ENCODE measurements around the gene MRPL36.

Gene MRPL36

GRCh38 chr5:1786621-1787471, 12.8 kb downstream of the MRPL36 start:
- Histone ChIP-seq H3K9me3 (no peaks in the 10 kb centered on the region), H3K4me3 (ENCODE audit: low read depth, low read length) (no peak overlapping the region), H3K4me1 (no peaks in the 10 kb centered on the region), H3K36me3 (no peaks in the 10 kb centered on the region), H3K27me3 (peaks cover 3% of the 10 kb centered on the region)
- DNase-seq = no peak
- TF ChIP-seq CTCF (IDR thresholded peaks at IDR 0.05; ENCODE audit: low read depth, low read length) = no peak

- peaks cover 3% of the 10 kb centered on the region for H3K27me3 ChIP-seq
- H3K9me3 ChIP-seq = no peaks in the 10 kb centered on the region
- TF ChIP-seq CTCF (IDR thresholded peaks at IDR 0.05; ENCODE audit: low read depth, low read length) = no peak
- no peaks in the 10 kb centered on the region for H3K36me3 ChIP-seq
- no peak overlapping the region for H3K4me3 ChIP-seq (ENCODE audit: low read depth, low read length)
- no peak for DNase-seq
- no peaks in the 10 kb centered on the region for H3K4me1 ChIP-seq
Observed at GRCh38 chr5:1785984-1786383, 13.7 kb downstream of the MRPL36 start.

- Histone ChIP-seq H3K4me3 (ENCODE audit: low read depth, low read length) (no peak overlapping the region), H3K9me3 (no peaks in the 10 kb centered on the region), H3K27me3 (peaks cover 3% of the 10 kb centered on the region), H3K4me1 (no peaks in the 10 kb centered on the region), H3K36me3 (no peaks in the 10 kb centered on the region)
- DNase-seq = no peak
- TF ChIP-seq CTCF (IDR thresholded peaks at IDR 0.05; ENCODE audit: low read depth, low read length) = no peak
Observed at GRCh38 chr5:1785062-1785461, 14.6 kb downstream of the MRPL36 start.

GRCh38 chr5:1784197-1785050, 15.2 kb downstream of the MRPL36 start:
- no peak for TF ChIP-seq CTCF (IDR thresholded peaks at IDR 0.05; ENCODE audit: low read depth, low read length)
- H3K9me3 ChIP-seq = no peaks in the 10 kb centered on the region

GRCh38 chr5:1783216-1783554, 16.5 kb downstream of the MRPL36 start:
- no peaks in the 10 kb centered on the region for H3K9me3 ChIP-seq
- no peak for TF ChIP-seq CTCF (IDR thresholded peaks at IDR 0.05; ENCODE audit: low read depth, low read length)
- peaks cover 11% of the 10 kb centered on the region for H3K27me3 ChIP-seq
- H3K4me3 ChIP-seq (ENCODE audit: low read depth, low read length) = no peak overlapping the region
- no peak for DNase-seq
- H3K4me1 ChIP-seq = no peaks in the 10 kb centered on the region
- H3K36me3 ChIP-seq = no peaks in the 10 kb centered on the region

More at GRCh38 chr5:1784197-1785050, 15.2 kb downstream of the MRPL36 start:
- DNase-seq = no peak
- Histone ChIP-seq H3K36me3 (no peaks in the 10 kb centered on the region), H3K4me3 (ENCODE audit: low read depth, low read length) (no peak overlapping the region), H3K27me3 (peaks cover 3% of the 10 kb centered on the region), H3K4me1 (no peaks in the 10 kb centered on the region)
